GM12865 (cell line): ENCODE measurements around the gene SYDE1.
A peak's percentile ranks its signal among the peaks of the same experiment; 100 is the strongest.
"Not testable (repeated sequence)": the region's sequence is repeated elsewhere in the genome, so short reads cannot be mapped to it uniquely, and the experiment has no call there.

Experiments
- DNase-seq: peaks from one replicate; pipeline ENCODE4 v3.0.0; 2010; ENCODE audit warnings: low read depth
- H3K4me3 ChIP-seq: 2 replicates; pipeline ENCODE4 v1.5.1; 2011; ENCODE audit warnings: mild to moderate bottlenecking, low read depth, low read length, control low read depth
- CTCF ChIP-seq: IDR thresholded peaks from 2 replicates; pipeline ENCODE4 v1.5.1; 2011; ENCODE audit warnings: low read length, control low read depth, low read depth, inconsistent platforms; ENCODE audit not compliant: insufficient read depth; ENCODE audit errors: missing control alignments

SYDE1 gene

DNA sequence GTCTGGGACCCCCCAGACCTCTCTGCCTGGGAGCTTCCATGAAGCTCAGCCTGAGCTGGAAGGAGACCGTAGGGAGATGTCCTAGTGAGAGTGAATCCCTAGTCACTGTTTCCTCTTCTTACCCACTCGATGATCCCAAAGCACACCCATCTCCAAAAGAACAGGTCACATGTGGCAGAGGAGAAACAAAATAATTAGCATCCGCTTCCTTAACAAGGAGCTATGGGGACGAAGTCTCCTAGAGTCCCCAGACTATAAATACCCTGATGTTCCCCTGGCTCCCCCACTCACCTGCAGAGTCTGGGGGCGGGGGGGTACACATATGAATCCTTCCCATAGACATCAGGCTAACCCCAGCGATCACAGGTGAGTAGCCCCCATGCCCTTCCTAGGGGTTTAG, 25.3 kb upstream of the SYDE1 start, which contains the start of gene OR1I1:
TSS of gene OR1I1 (plus strand) at position 301 of the 400 bp plus-strand sequence. CDS start 4,855 bp downstream, outside the sequence.
- no peak within 1 kb of the TSS for H3K4me3 ChIP-seq
- TF ChIP-seq CTCF: no peak
- DNase-seq: no peak

DNA sequence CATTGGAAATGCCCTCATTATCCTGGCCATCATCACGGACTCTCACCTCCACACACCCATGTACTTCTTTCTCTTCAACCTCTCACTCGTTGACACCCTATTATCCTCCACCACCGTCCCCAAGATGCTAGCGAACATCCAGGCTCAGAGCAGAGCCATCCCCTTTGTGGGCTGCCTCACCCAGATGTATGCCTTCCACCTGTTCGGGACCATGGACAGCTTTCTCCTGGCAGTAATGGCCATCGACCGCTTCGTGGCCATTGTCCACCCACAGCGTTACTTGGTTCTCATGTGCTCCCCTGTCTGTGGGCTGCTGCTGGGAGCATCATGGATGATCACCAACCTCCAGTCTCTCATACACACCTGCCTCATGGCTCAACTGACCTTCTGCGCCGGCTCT, 20.0 kb upstream of the SYDE1 start:
- no peak for TF ChIP-seq CTCF
- no peak overlapping the region for H3K4me3 ChIP-seq
- no peak for DNase-seq

GRCh38 chr19:15091918-15092753, 15.1 kb upstream of the SYDE1 start:
- DNase-seq: peak; percentile 81
- peak; percentile 52 for TF ChIP-seq CTCF
- H3K4me3 ChIP-seq: no peak overlapping the region

DNA sequence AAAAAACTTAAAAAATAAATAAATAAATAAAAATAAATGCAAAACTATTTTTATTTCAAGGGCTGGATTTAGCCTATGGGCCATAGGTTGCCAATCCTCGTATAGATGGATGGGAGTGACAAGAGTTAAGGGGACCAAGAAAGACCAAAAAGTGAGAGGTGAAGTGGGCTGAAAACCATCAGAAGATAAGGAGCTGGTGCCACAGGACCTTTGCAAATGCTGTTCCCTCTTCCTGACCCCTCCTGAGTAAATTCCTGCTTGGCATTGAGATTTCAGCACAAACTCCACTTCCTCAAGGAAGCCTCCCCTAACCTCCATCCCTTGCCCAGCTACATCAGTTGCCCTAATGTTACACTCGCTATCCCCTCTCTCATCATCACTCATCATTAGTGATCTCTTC, 14.2 kb upstream of the SYDE1 start:
- no peak for DNase-seq
- no peak overlapping the region for H3K4me3 ChIP-seq
- TF ChIP-seq CTCF: no peak

DNA sequence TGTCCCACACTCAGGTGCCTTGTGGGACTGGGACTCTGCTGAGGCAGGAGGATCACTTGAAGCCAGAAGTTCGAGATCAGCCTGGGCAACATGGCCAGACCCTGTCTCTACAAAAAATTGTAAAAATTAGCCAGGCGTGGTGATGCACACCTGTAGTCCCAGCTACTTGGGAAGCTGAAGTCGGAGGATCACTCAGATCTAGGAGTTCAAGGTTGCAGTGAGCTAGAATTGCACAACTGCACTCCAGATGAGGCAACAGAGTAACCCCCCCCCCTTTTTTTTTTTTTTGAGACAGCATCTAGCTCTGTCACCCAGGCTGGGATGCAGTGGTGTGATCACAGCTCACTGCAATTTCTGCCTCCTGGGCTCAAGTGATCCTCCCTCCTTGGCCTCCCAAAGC, 11.0 kb upstream of the SYDE1 start:
- no peak for DNase-seq
- H3K4me3 ChIP-seq: no peak overlapping the region
- no peak for TF ChIP-seq CTCF

GRCh38 chr19:15097980-15098379, 9.2 kb upstream of the SYDE1 start:
- not testable (repeated sequence) for DNase-seq, H3K4me3 ChIP-seq

DNA sequence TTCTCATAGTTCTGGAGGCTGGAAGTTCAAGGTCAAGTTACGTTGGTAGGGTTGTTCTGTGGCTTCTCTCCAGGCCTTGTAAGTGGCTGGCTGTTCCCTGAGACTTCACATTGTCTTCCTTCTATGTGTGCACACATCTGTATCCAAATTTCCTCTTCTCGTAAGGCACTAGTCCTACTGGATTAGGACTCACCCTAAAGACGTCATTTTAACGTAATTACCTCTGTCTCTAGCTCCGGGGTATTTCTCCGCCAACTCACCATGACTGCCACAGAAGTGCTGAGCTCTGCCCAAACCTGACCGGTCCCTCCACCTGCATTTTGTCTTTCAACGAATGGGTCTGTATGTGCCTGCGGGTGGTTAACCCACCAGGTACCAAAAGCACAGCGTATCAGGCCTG, 8.7 kb upstream of the SYDE1 start:
- no peak for DNase-seq
- no peak for TF ChIP-seq CTCF
- H3K4me3 ChIP-seq: no peak overlapping the region
